Trophoblast cell (in vitro differentiated cells and primary cell): ENCODE results near the gene SRA1.
A peak's percentile ranks its signal among the peaks of the same experiment; 100 is the strongest.
"Not testable (repeated sequence)": the region's sequence is repeated elsewhere in the genome, so short reads cannot be mapped to it uniquely, and the experiment has no call there.

Source experiments
- DNase-seq, 2 donors: peaks; one replicate each; pipeline ENCODE4 v3.0.0-alpha.2; 2016
- H2AFZ ChIP-seq: 2 replicates; pipeline ENCODE4 v1.6.1; 2013; ENCODE audit warnings: low read length, moderate library complexity, mild to moderate bottlenecking; ENCODE audit not compliant: insufficient read depth, poor library complexity
- H2AK5ac ChIP-seq: 2 replicates; pipeline ENCODE4 v1.6.1; 2013; ENCODE audit warnings: mild to moderate bottlenecking, low read length
- H2BK120ac ChIP-seq: 2 replicates; pipeline ENCODE4 v1.6.1; 2013; ENCODE audit warnings: low read length, mild to moderate bottlenecking, moderate library complexity; ENCODE audit not compliant: insufficient read depth, poor library complexity
- H2BK12ac ChIP-seq: 2 replicates; pipeline ENCODE4 v1.6.1; 2013; ENCODE audit warnings: mild to moderate bottlenecking, low read length, moderate library complexity
- H2BK5ac ChIP-seq: 2 replicates; pipeline ENCODE4 v1.6.1; 2013; ENCODE audit warnings: low read length, low read depth, moderate library complexity, mild to moderate bottlenecking; ENCODE audit not compliant: poor library complexity
- H3K14ac ChIP-seq: 2 replicates; pipeline ENCODE4 v1.6.1; 2013; ENCODE audit warnings: mild to moderate bottlenecking, low read length
- H3K18ac ChIP-seq: 2 replicates; pipeline ENCODE4 v1.6.1; 2013; ENCODE audit warnings: mild to moderate bottlenecking, low read length
- H3K23ac ChIP-seq: 2 replicates; pipeline ENCODE4 v1.6.1; 2013; ENCODE audit warnings: low read length
- H3K27ac ChIP-seq: 2 replicates; pipeline ENCODE4 v1.5.1; 2013; ENCODE audit warnings: low read depth, mild to moderate bottlenecking, inconsistent platforms, low read length, moderate library complexity
- H3K27me3 ChIP-seq: 2 replicates; pipeline ENCODE4 v1.6.1; 2013; ENCODE audit warnings: inconsistent platforms, mild to moderate bottlenecking, low read length, moderate library complexity; ENCODE audit not compliant: insufficient read depth
- H3K36me3 ChIP-seq, 2 experiments: 1 replicate in 1 of 2; 2 replicates in 1 of 2; pipeline ENCODE4 v1.6.1; 2013; ENCODE audit warnings: low read length in 2 of 2, mild to moderate bottlenecking in 2 of 2, moderate library complexity in 1 of 2; ENCODE audit not compliant: insufficient read depth in 2 of 2, control insufficient read depth in 1 of 2
- H3K4ac ChIP-seq: 2 replicates; pipeline ENCODE4 v1.6.1; 2013; ENCODE audit warnings: low read depth, mild to moderate bottlenecking, low read length, moderate library complexity
- H3K4me1 ChIP-seq, 2 experiments: 1 replicate in 1 of 2; 2 replicates in 1 of 2; pipeline ENCODE4 v1.6.1; 2013; ENCODE audit warnings: low read length in 2 of 2, mild to moderate bottlenecking in 2 of 2, moderate library complexity in 1 of 2; ENCODE audit not compliant: insufficient read depth in 2 of 2, control insufficient read depth in 1 of 2
- H3K4me2 ChIP-seq: 2 replicates; pipeline ENCODE4 v1.6.1; 2013; ENCODE audit warnings: inconsistent platforms, mild to moderate bottlenecking, low read length, moderate library complexity
- H3K4me3 ChIP-seq: 2 replicates; pipeline ENCODE4 v1.5.1; 2013; ENCODE audit warnings: mild to moderate bottlenecking, low read depth, low read length, inconsistent platforms
- H3K79me1 ChIP-seq: one replicate; pipeline ENCODE4 v1.6.1; 2013; ENCODE audit warnings: low read length
- H3K79me2 ChIP-seq: 2 replicates; pipeline ENCODE4 v1.6.1; 2013; ENCODE audit warnings: low read length, mild to moderate bottlenecking; ENCODE audit not compliant: control insufficient read depth, insufficient read depth, poor library complexity
- H3K9ac ChIP-seq: 2 replicates; pipeline ENCODE4 v1.6.1; 2013; ENCODE audit warnings: mild to moderate bottlenecking, low read length
- H3K9me3 ChIP-seq: 2 replicates; pipeline ENCODE4 v1.6.1; 2013; ENCODE audit warnings: low read depth, mild to moderate bottlenecking, control low read depth, inconsistent platforms, low read length; ENCODE audit not compliant: insufficient read depth
- H4K12ac ChIP-seq: 2 replicates; pipeline ENCODE4 v1.6.1; 2013; ENCODE audit warnings: low read depth, mild to moderate bottlenecking, low read length, moderate library complexity
- H4K8ac ChIP-seq: 2 replicates; pipeline ENCODE4 v1.6.1; 2013; ENCODE audit warnings: low read depth, mild to moderate bottlenecking, low read length, moderate library complexity
- H4K91ac ChIP-seq: one replicate; pipeline ENCODE4 v1.6.1; 2013; ENCODE audit warnings: low read depth, mild to moderate bottlenecking, low read length, moderate library complexity
- WGBS: extraction: QIAGEN DNeasy Blood & Tissue Kit; methylation state at CpG from one replicate; pipeline ENCODE4 v1.1.7; 2013; ENCODE audit warnings: missing lambda C conversion rate; ENCODE audit not compliant: insufficient read length, insufficient coverage; ENCODE audit errors: extremely low coverage; 5-methylcytosine and 5-hydroxymethylcytosine counted together

The SRA1 gene

DNA sequence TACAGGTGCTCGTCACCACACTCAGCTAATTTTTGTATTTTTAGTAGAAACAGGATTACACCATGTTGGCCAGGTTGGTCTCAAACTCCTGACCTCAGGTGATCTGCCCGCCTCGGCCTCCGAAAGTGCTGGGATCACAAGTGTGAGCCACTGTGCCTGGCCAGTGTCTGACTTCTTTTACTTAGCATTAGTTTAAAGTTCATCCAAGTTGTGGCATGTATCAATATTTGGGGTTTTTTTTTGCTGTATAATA lies 46.1 kb upstream of the SRA1 start:
- H3K18ac ChIP-seq, H3K23ac ChIP-seq, H2BK120ac ChIP-seq, H4K8ac ChIP-seq, H3K9me3 ChIP-seq, H2BK5ac ChIP-seq, H2AK5ac ChIP-seq, H3K27me3 ChIP-seq, H3K79me1 ChIP-seq, H2AFZ ChIP-seq, H3K79me2 ChIP-seq, H2BK12ac ChIP-seq, H3K4ac ChIP-seq, H4K12ac ChIP-seq, H3K4me2 ChIP-seq, H3K36me3 ChIP-seq, H3K4me1 ChIP-seq, H3K14ac ChIP-seq, H3K4me3 ChIP-seq, H3K9ac ChIP-seq, H4K91ac ChIP-seq, H3K27ac ChIP-seq, DNase-seq: not testable (repeated sequence)
- WGBS: no CpG with 5 or more reads among the region's 4 CpGs

DNA sequence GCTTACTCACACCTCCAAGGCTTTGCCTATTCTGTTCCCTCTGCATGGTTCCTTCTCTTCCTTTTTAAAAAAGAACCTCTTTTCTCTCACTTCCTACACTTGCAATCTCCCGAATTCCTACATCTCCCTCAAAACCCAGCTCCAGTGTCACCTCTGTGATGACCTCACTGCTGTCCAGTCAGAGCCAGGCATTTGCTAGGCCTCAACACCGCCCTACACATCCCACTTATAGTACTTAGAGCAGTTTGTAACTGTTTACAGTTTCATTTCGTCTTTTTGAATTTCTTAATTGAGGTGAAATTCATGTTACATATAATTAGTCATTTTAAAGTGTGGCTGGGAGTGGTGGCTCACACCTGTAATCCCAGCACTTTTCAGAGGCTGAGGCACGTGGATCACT lies 44.9 kb upstream of the SRA1 start:
- no peak overlapping the region for H3K9ac ChIP-seq
- H3K27me3 ChIP-seq: no peaks in the 10 kb centered on the region
- no peak for DNase-seq
- no peaks in the 10 kb centered on the region for H3K36me3 ChIP-seq
- no peak overlapping the region for H3K27ac ChIP-seq
- H2BK120ac ChIP-seq: no peak overlapping the region
- H3K79me1 ChIP-seq: no peaks in the 10 kb centered on the region
- no peaks in the 10 kb centered on the region for H3K9me3 ChIP-seq
- no peak overlapping the region for H3K18ac ChIP-seq
- no peaks in the 10 kb centered on the region for H3K79me2 ChIP-seq
- no peak overlapping the region for H2AFZ ChIP-seq
- no peak overlapping the region for H3K4me2 ChIP-seq
- no peak overlapping the region for H2BK12ac ChIP-seq
- WGBS: no CpG with 5 or more reads among the region's 4 CpGs
- H4K91ac ChIP-seq: no peak overlapping the region
- H3K4me1 ChIP-seq: no peaks in the 10 kb centered on the region
- no peak overlapping the region for H2BK5ac ChIP-seq
- no peak overlapping the region for H3K23ac ChIP-seq
- no peak overlapping the region for H2AK5ac ChIP-seq
- H3K14ac ChIP-seq: no peak overlapping the region
- no peak overlapping the region for H4K12ac ChIP-seq
- no peak overlapping the region for H3K4ac ChIP-seq
- H4K8ac ChIP-seq: no peak overlapping the region
- no peak overlapping the region for H3K4me3 ChIP-seq

DNA sequence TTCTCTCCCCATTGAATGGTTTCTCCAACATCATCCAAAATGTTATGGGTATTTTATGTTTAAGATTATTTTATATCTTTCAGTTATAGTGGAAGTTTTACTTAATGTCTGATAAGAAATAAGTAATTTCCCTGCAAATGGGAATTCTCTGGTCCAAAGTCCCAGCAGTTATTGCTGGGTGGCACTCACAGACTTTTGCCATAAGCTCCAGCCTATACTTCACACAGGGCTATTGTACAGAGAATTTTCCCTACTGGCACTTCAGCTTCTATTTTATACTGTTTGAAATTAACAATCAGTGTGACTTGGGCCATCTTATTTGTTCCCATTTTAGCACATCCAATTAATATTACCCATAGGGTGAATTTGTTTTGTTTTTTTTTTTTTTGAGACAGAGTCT lies 42.8 kb upstream of the SRA1 start:
- H2AK5ac ChIP-seq: no peak overlapping the region
- no peaks in the 10 kb centered on the region for H3K79me2 ChIP-seq
- no peaks in the 10 kb centered on the region for H3K79me1 ChIP-seq
- no peak overlapping the region for H3K23ac ChIP-seq
- no peak overlapping the region for H2BK120ac ChIP-seq
- no peaks in the 10 kb centered on the region for H3K9me3 ChIP-seq
- no peak for DNase-seq
- H4K91ac ChIP-seq: no peak overlapping the region
- H3K27me3 ChIP-seq: no peaks in the 10 kb centered on the region
- H2AFZ ChIP-seq: no peak overlapping the region
- H3K9ac ChIP-seq: no peak overlapping the region
- no peak overlapping the region for H3K4me2 ChIP-seq
- H2BK12ac ChIP-seq: no peak overlapping the region
- no peaks in the 10 kb centered on the region for H3K36me3 ChIP-seq
- H3K27ac ChIP-seq: no peak overlapping the region
- H2BK5ac ChIP-seq: no peak overlapping the region
- H3K4me3 ChIP-seq: no peak overlapping the region
- no peak overlapping the region for H3K14ac ChIP-seq
- H4K12ac ChIP-seq: no peak overlapping the region
- H3K4ac ChIP-seq: no peak overlapping the region
- no peak overlapping the region for H4K8ac ChIP-seq
- no peak overlapping the region for H3K18ac ChIP-seq
- no peaks in the 10 kb centered on the region for H3K4me1 ChIP-seq

DNA sequence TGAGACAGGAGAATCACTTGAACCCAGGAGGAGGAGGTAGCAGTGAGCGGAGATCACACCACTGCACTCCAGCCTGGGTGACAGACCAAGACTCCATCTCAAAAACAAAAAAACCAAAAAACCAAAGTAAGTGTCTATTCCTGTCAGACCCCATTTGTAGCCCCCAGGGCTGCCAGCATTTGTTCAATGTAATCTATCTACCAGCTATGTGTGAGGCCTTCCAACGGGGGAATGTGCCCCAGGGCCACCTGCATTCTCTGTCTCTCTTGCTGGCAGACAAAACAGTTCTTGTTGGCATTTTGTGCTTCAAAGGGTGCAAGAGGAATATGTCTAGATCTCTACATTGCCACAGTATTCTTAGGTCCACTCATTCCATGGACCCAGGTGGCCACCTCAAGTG lies 41.6 kb upstream of the SRA1 start:
- H3K9ac ChIP-seq: no peak overlapping the region
- H2AK5ac ChIP-seq: no peak overlapping the region
- H2BK120ac ChIP-seq: no peak overlapping the region
- no peaks in the 10 kb centered on the region for H3K27me3 ChIP-seq
- H3K14ac ChIP-seq: no peak overlapping the region
- no peak overlapping the region for H2AFZ ChIP-seq
- no peaks in the 10 kb centered on the region for H3K9me3 ChIP-seq
- H3K79me2 ChIP-seq: no peaks in the 10 kb centered on the region
- H3K4me1 ChIP-seq: no peaks in the 10 kb centered on the region
- no CpG with 5 or more reads among the region's 2 CpGs for WGBS
- H2BK5ac ChIP-seq: no peak overlapping the region
- no peak overlapping the region for H3K4ac ChIP-seq
- H3K79me1 ChIP-seq: no peaks in the 10 kb centered on the region
- H3K27ac ChIP-seq: no peak overlapping the region
- no peak overlapping the region for H3K23ac ChIP-seq
- no peak overlapping the region for H4K12ac ChIP-seq
- no peak overlapping the region for H3K18ac ChIP-seq
- H3K4me2 ChIP-seq: no peak overlapping the region
- peak; percentile 80 to 86 for DNase-seq
- no peaks in the 10 kb centered on the region for H3K36me3 ChIP-seq
- no peak overlapping the region for H2BK12ac ChIP-seq
- no peak overlapping the region for H4K91ac ChIP-seq
- H3K4me3 ChIP-seq: no peak overlapping the region
- no peak overlapping the region for H4K8ac ChIP-seq

DNA sequence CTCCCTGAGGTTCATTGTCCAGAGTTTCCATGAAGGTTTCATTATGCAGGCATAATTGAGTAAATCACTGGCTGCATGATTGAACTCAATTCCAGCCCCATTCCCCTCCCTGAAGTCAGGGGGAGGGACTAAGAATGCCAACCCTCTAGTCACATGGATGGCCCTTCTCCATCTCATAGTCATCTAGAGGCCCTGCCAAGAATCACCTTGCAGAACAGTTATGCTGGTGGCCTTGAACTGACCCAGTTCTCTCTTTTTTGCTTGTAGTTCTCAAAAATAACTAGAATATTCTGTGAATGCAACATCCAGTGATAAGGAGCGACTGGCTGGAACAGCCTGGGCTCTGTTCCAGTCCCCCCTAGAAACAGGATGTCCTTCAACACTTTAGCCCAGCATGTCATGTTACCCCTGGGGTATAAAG lies 39.1 kb upstream of the SRA1 start:
- Histone ChIP-seq H3K4ac (no peak overlapping the region), H3K4me1 (no peaks in the 10 kb centered on the region), H2BK12ac (no peak overlapping the region), H3K79me1 (no peaks in the 10 kb centered on the region), H4K8ac (no peak overlapping the region), H3K9ac (no peak overlapping the region), H3K79me2 (no peaks in the 10 kb centered on the region), H4K12ac (no peak overlapping the region), H3K4me3 (no peak overlapping the region), H3K36me3 (no peaks in the 10 kb centered on the region), H3K4me2 (no peak overlapping the region), H3K27ac (no peak overlapping the region), H2AFZ (no peak overlapping the region), H2BK5ac (no peak overlapping the region), H3K27me3 (no peaks in the 10 kb centered on the region), H3K23ac (no peak overlapping the region), H3K18ac (no peak overlapping the region), H4K91ac (no peak overlapping the region), H2AK5ac (no peak overlapping the region), H3K14ac (no peak overlapping the region), H2BK120ac (no peak overlapping the region), H3K9me3 (no peaks in the 10 kb centered on the region)
- no peak for DNase-seq
- WGBS: no CpG with 5 or more reads among the region's 1 CpG
